ENCODE results near the gene SLC7A14.

Gene SLC7A14

DNA sequence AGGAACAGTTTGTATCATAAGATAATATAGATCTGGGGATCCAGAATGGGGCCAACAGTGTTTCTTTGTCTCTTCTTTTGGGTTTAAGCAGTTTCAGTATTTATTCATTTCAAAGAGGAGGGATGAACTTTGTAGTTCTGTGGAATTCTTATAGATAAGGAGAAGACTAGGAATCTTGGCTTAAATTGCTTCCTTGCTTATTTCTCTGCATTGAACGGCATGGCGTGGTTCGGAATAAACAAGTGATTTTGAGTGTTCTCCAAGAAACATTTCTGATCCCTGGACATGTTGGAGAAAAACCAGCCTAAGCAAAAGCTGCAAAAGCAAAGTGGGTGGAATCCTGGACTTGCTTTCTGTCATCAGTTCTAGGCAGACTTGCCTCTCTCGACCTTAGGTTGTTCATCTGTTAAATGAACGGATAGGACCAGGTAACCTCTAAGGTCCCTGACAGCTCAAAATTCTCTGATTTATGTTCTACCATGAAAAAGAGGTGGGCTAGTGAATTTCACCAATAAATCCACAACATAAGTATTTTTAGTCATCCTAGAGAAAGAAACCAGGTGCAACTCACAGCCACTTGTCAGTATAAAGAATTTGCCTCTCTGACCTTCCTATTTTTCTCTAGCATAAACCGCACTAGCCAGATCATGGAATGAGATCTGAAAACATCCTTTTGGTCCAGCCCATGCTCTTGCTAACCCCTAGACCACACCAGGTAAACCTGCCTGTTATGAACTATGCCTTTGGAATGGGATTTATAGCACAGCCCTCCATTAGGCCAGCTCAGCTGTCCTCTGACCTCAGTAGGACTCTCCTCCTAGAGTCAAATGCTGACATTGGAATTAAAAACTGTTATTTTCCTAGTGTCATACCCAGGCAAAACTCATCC lies 88.4 kb downstream of the SLC7A14 start:
- DNase-seq (ENCODE audit: low read depth in 2 of 2): no peak

DNA sequence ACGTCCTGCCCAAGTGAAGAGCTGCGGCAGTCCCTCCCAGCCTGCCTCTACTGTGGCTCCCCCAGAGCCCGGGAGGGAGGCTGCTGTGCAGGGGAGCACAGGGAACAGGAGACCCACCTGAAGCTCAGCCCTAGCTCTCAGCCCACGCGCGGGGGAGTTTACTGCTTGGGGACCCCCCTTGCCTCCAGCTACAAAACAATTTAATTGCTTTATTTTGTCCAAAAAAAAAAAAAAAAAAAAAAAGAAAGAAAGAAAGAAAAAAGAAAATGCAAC lies 89.1 kb downstream of the SLC7A14 start:
- DNase-seq (ENCODE audit: low read depth in 2 of 2): no peak

DNA sequence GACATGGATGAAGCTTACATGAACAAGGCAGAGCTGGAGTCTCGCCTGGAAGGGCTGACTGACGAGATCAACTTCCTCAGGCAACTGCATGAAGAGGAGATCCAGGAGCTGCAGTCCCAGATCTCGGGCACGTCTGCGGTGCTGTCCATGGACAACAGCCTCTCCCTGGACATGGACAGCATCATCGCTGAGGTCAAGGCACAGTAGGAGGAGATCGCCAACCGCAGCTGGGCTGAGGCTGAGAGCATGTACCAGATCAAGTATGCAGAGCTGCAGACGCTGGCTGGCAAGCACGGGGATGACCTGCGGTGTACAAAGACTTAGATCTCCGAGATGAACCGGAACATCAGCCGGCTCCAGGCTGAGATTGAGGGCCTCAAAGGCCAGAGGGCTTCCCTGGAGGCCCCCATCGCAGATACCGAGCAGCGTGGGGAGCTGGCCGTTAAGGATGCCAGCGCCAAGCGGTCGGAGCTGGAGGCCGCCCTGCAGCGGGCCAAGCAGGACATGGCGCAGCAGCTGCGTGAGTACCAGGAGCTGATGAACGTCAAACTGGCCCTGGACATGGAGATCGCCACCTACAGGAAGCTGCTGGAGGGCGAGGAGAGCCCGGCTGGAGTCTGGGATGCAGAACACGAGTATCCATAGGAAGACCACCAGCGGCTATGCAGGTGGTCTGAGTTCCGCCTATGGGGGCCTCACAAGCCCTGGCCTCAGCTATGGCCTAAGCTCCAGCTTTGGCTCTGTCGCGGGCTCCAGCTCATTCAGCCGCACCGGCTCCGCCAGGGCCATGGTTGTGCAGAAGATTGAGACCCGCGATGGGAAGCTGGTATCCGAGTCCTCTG lies 89.6 kb downstream of the SLC7A14 start:
- DNase-seq (ENCODE audit: low read depth in 2 of 2): no peak

DNA sequence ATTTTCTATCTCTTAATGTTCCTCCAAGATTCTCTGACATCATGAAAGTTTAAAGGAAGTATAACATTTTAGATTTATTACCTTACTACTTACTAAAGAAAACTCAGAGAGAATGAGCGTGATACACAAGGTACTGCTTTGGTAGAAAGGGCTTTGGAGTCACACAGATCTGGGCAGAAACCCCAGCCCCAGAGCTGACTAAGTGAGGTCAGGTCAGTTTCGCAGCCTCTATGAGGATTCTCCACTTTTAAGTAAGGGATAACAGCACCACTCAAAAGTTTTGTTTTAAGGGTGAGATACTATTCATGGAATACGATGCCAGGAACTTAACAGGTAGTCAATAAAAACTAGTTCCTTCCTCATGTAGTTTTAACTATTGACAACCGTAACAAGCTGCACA lies 91.1 kb downstream of the SLC7A14 start:
- no peak for DNase-seq (ENCODE audit: low read depth in 2 of 2)

DNA sequence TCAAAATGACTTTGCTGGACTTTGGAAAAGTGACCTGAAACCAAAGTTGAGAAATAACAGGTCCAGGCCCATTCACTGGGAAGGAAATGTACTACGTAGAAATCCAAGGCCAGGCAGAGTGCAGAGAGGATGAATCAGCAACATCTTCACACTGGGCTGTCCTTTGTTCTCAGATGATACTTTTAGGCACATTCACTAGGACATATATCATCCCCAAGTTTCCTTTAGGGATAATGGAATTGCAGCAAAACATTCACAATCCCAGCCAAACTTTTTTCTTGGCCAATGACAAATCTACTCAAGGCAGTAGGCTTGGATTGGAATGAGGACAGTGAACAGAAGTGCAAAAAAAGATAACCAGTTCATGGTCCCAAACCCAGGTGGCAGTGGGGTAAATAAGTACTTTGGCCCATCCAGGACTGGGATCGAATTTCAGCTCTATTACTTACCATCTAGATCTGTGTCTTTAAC lies 92.1 kb downstream of the SLC7A14 start:
- no peak for DNase-seq (ENCODE audit: low read depth in 2 of 2)

DNA sequence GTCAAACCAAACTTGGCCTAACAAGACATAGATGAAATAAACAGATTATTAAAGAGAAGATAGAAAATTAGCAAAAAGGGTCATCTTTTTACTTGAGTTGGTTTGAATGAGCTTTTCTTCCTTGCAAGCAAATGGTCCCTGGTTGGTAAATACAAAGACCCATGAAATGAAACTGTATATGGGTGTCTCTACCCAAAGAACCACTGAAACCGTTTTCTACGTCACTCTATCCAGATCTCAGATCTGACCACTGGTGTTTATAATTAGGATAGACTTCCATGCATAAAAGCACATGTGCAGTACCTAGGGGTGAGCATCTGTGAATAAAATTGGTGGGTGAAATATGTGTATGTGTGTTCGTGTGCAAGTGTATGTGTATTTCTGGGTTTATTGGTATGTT lies 94.0 kb downstream of the SLC7A14 start:
- no peak for DNase-seq (ENCODE audit: low read depth in 2 of 2)

DNA sequence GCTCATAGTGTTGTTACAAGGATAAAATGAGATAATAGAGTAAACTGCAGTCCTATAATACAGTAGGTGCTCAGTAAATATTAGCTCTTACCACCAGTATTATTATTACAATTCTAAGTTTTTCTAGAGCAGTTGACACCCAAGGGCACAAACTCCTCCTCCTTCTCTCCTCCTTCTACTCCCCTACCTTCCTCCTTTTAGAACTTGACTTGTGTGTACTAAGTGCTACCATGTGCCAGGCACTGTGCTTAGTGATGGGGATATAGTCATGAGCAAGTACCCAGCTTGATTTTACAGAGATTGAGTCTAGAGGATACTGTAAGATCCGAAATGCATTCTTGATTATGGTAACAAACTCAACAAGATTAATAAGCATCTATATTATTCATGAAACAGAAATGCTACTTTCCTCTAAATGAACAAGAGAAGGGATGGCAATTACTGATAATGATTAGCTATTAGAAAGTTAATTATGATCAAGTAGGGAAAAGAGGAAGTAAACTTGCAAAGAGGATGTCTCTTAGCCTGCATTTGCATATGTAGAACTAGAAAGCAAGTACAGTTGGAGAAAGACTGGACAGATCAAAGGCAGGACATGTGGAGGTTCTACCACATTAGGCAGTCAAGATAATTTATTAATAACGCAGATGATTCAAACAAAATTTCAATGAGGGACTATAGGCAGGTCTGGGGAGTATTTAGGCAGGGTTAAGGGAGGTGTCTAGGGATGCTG lies 94.9 kb downstream of the SLC7A14 start:
- no peak for DNase-seq (ENCODE audit: low read depth in 2 of 2)

DNA sequence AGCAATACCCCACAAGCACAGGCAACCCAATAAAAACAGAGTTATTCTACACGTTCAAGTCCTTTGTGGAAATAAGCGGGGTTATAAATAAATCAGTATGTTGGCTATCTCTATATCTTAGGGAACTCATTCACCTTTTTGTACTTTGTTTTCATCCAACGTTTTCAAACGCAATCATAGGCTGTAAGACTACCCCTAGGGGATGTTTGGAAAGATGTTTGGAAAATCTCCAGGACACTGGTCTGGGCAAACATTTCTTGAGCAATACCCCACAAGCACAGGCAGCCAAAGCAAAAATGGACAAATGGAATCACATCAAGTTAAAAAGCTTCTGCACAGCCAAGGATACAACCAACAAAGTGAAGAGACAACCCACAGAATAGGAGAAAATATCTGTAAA lies 97.1 kb downstream of the SLC7A14 start:
- DNase-seq (ENCODE audit: low read depth in 2 of 2): no peak

DNA sequence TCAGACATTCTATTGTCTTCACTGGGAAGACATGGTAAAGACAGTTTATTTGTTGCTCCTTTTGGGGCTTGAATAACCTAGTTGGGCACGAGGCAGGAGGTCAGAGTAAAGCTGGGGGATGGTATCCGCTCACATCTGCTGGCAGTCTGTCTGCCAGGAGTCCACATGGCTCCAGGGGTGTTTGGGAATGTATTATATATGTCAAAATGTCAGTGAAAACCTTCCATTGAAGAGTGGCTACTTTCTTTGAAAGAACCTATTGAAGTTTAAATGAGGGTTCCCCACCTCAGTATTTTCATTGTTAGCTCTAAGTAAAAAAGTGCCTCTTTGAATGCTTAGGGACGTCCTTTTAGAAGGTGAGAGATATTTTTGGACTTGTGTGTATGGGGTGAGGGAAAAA lies 98.8 kb downstream of the SLC7A14 start:
- no peak for DNase-seq (ENCODE audit: low read depth in 2 of 2)

DNA sequence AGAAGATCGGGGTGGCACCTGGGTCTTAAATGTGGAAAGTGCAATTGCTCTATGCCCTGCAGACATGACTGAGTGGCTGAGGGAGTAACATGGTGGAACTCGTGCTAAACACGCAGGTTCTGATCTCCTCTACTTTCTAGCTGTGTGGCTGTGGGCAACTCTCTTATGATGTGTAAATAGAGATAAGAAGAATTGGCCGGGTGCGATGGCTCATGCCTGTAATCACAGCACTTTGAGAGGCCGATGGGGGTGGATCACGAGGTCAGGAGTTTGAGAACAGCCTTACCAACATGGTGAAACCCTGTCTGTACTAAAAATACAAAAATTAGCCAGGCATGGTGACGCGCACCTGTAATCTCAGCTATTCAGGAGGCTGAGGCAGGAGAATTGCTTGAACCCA lies 99.5 kb downstream of the SLC7A14 start:
- DNase-seq (ENCODE audit: low read depth in 2 of 2): no peak

DNA sequence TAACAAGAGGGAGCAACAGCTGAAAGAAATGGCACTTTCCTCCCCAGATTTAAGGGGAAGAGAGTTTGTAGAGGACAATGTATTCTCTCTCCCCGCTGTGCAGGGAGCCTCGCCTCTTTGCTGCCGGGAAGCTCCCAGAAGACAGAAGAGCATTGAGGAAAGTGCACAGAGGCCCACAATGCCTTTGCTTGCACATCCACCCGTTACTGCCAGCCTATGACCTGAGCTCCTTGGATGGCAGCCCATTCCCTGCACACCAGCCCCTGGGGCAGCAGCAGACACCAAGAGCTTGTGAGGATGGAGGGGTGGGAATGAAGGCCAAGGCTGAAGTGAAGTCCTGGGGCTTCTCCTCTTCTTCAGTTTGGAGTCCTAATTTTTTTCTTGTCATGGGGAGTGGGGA lies 100.2 kb downstream of the SLC7A14 start:
- DNase-seq (ENCODE audit: low read depth in 2 of 2): no peak

DNA sequence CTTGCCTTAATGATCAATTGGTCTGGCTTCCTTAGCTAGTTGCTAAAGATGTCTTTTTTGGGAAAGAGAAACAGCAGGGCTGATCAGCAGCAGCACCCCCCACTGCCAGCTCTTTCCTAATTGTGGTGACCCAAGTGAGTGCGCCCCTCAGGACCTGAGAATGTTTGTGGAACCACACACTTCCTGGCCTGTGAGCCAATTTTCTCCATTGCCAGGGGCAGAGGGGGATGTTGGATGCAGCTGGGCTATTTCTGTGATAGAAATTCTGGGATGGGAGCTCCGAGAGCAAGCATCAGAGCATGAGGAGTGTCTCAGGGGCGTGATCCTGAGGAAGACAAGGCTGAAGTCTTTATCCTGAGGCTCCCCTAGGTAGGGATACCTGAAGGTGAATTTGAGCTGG lies 100.6 kb downstream of the SLC7A14 start:
- no peak for DNase-seq (ENCODE audit: low read depth in 2 of 2)

DNA sequence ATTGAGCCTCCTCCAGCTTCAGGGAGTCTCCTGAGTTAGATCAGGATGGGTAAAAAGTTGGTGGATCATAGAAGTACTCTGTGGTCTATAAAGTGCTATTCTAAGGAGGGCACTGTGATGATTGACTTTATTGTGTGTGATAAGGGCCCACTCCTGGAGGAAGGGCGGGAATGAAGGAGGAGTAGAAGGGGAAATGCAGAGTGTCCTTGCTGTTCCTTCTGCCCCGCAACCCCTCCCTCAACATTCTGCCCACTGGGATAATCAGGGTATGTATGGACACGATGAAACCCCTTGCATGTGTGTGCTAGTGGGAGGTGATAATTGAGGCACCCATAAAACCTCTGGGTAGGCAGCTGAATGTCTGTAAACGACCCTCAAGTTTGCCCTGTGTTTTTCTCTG lies 101.0 kb downstream of the SLC7A14 start:
- DNase-seq (ENCODE audit: low read depth in 2 of 2): no peak

DNA sequence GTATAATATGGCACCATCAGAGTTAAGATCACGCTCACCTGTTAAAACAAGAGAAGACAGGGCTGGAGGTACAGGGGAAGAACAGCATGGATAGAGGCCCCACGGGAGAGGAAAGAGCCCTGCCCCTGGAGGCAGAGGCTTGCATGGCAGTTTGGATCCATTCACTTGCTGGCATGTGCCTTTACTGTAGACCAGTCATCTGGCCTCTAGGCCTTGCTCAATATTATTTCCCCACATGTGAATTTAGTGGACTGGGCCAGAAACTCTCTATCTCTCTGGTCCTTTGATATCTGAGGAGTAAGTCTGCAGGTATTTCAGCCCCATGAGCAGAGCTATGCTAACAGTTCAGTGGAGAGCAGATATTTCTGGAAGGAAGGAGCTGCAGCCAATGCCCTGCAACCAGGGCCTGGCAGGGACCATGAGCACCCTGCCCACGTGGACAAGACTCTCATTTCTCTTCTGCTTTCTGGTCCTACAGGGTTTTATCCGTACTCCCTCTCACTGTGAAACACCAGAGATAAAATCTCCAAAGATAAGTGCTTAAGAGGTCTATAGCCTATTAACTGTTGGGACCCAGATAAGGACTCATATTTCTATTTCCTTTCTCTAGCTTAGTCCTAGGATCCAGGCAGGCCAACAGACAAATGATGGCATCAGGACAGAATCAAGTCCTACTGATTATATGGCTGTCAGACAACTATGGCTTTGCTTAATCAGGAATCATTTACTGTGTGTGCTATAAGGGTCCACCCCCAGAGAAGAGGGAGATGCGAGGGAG lies 102.2 kb downstream of the SLC7A14 start:
- DNase-seq (ENCODE audit: low read depth in 2 of 2): no peak

DNA sequence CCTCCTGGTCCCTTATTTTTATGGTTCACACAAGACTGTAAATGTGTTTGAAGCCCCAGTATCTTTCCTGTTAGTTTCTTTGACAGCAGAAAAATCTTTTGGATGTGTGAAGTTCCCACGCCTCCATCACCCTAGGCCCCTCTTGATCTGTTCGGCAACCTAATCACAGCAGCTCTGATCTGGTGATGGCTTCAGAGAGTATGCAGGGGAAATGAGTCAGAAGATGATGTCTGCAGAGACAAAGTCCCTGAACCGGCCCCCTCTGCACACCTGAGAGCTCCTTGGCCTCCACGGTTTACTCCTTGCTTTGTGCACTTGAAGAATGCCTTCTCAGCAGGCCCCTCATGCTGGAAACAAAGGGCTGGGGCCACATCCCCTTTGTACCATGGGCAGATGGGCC lies 103.7 kb downstream of the SLC7A14 start:
- DNase-seq (ENCODE audit: low read depth in 2 of 2): no peak

DNA sequence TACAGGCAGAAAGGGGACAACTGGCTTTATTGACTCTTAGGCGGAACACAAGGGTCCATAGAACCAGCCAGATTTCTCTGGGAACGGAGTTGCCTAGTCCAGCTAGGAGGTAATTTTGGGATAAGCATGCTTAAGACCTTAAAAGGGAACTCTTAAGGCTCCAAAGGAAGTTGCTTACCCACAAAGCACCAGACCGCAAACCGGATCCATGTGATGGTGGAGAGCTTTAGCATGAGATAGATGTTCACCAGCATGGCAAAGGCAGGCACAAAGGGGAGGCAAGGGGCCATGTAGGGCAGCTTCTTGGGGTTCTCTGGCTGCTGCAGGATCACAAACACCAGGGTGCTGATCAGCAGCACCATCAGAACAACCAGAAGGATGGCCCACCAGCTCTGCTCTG lies 105.8 kb downstream of the SLC7A14 start:
- no peak for DNase-seq (ENCODE audit: low read depth in 2 of 2)

DNA sequence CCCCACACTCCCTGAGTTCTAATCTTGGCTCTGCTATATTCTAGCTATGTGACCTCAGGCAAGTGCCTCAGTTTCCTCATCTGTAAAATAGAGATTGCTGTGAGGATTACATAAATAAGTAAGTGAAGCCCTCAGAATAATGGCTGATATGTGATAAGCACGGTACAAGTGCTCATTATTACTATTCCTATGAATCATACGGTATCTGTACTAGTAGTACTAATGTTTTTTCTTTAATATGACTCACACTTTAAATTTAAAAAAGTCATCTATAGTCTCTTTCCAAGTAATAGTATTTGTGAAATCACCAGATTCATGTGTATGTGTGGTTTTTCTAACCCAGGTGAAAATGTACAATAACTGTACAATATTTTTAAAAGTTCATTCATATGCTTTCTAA lies 108.5 kb downstream of the SLC7A14 start:
- DNase-seq (ENCODE audit: low read depth in 2 of 2): no peak

DNA sequence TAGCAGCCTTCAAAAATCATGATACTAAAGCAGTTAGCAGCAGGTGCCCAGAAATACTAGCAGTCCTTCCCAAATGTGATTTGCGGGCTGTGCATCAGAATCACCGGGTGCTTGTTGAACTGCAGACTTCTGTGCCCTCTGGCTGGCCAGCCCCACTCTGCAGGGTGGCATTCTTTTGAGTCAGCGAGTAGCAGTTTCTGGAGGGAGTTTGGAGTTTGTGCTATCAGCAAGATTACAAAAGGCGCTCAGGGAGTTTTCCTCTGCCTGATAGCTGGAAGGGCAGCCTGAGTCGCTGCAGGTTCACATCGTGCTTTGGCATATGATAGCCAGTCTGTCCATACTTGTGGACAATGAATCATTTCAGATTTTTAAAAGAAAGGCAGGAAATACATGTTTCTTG lies 109.6 kb downstream of the SLC7A14 start:
- DNase-seq (ENCODE audit: low read depth in 2 of 2): no peak

DNA sequence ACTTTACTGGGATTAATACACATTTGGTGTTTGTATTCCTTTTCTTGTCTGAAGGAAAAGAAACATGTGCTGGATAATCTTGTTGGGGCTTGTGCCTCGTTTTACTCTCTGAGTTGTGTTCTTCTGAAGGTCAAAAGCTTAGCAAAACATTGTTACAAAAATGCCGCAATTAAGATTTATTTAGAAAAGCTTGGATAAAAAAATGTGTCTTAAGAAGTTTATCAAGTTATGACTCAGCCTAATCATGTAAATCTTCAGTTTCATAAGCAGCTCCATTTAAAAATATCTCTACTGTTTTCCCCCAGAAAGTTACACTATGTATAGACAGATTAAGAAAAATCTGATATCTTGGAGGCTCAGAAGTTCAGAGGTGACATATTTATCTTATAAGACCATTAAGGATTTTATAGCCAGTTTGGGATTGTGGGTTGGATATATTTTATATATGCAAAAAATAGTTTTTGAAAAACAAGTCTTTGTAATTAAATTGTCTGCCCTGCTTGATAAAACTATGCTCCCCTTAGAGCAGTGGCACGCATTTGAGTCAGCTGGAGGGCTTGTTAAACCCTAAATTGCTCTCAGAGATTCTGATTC lies 110.7 kb downstream of the SLC7A14 start:
- DNase-seq (ENCODE audit: low read depth in 2 of 2): no peak

DNA sequence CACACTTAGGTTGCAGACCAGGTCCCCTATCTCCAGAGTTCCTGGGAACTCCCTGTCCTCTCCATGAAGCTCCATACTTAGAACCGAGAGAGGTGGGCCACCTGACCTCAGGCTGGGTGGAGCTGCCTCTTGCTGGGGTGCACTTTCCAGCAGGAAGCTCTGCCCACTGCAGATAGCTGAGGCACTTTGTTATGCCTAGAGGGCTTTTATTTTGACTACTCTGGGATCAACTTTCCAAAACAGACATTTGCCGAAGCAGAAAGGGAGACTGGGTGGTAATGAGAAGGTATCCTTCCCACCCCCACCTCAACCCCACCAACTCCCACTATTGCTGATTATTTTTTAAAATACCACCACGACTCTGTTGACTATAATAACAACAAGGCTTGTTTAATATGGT lies 112.5 kb downstream of the SLC7A14 start:
- no peak for DNase-seq (ENCODE audit: low read depth in 2 of 2)

DNA sequence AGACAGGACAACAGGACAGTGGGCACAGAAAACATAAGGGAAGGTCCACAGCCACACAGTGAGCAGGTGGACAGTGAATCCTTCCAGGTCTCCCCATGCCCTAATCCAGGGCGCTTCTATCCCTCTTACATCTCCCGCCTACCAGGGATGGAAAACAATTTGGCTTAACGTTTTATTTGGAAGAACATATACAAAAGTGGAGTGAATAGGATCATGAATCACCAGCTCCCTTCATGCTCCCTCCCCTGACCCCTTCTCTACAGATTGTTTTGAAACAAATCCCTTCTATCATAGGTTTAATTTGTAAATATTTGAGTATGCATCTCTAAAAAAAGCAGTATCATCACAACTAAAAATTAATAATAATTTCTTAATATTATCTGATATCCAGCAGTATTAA lies 114.7 kb downstream of the SLC7A14 start:
- no peak for DNase-seq (ENCODE audit: low read depth in 2 of 2)

All from stimulated activated CD8-positive, alpha-beta memory T cell treated with anti-CD3 and anti-CD28 coated beads, Interleukin-7, amount 100 ng/mL, for 1 hour (primary cell).